ENCODE data around the gene ZBTB46.

The ZBTB46 gene

GRCh38 chr20:63836458-63837344 is 5.6 kb upstream of the ZBTB46 start:
- no peak for DNase-seq

- DNase-seq = no peak
Observed at GRCh38 chr20:63835021-63835858, 4.2 kb upstream of the ZBTB46 start.

- DNase-seq = no peak
Observed at GRCh38 chr20:63834491-63834880, 3.4 kb upstream of the ZBTB46 start.

GRCh38 chr20:63833776-63834490 is 2.9 kb upstream of the ZBTB46 start:
- no peak for DNase-seq

- no peak for DNase-seq
Observed at GRCh38 chr20:63831993-63832686, 1.1 kb upstream of the ZBTB46 start.

GRCh38 chr20:63831646-63831992 is 555 bp upstream of the ZBTB46 start:
- no peak for DNase-seq

- peak in 1 of 2 donors; percentile 9 for DNase-seq
Observed at GRCh38 chr20:63829945-63830835, 874 bp downstream of the ZBTB46 start.

- no peak for DNase-seq
Observed at GRCh38 chr20:63829603-63829944, 1.5 kb downstream of the ZBTB46 start.

GRCh38 chr20:63828951-63829350 is 2.1 kb downstream of the ZBTB46 start:
- no peak for DNase-seq

- no peak for DNase-seq
Observed at GRCh38 chr20:63828545-63828944, 2.5 kb downstream of the ZBTB46 start.

- DNase-seq = no peak
Observed at GRCh38 chr20:63828124-63828523, 2.9 kb downstream of the ZBTB46 start.

GRCh38 chr20:63826753-63827152 is 4.3 kb downstream of the ZBTB46 start:
- DNase-seq = no peak

- no peak for DNase-seq
Observed at GRCh38 chr20:63825331-63826118, 5.5 kb downstream of the ZBTB46 start.

GRCh38 chr20:63823691-63824311 is 7.3 kb downstream of the ZBTB46 start:
- no peak for DNase-seq

GRCh38 chr20:63822276-63822696 is 8.8 kb downstream of the ZBTB46 start:
- no peak for DNase-seq

- DNase-seq = no peak
Observed at GRCh38 chr20:63821811-63822210, 9.3 kb downstream of the ZBTB46 start.

GRCh38 chr20:63819224-63819921 is 11.7 kb downstream of the ZBTB46 start:
- peak in 1 of 2 donors; percentile 11 for DNase-seq

GRCh38 chr20:63815615-63816253 is 15.3 kb downstream of the ZBTB46 start:
- no peak for DNase-seq
